ENCODE results near the gene COP1.
"Not testable (repeated sequence)": the region's sequence is repeated elsewhere in the genome, so short reads cannot be mapped to it uniquely, and the experiment has no call there.

COP1 gene

GRCh38 chr1:176118985-176119384, 88.1 kb downstream of the COP1 start:
- no peak for DNase-seq

- no peak for DNase-seq
These were observed 95.3 kb downstream of the COP1 start for GRCh38 chr1:176111835-176112234.

- no peak for DNase-seq
These were observed 96.9 kb downstream of the COP1 start for GRCh38 chr1:176110203-176110602.

- no peak for DNase-seq
These were observed 104.2 kb downstream of the COP1 start for GRCh38 chr1:176102768-176103350.

GRCh38 chr1:176101951-176102642, 105.0 kb downstream of the COP1 start:
- DNase-seq: no peak

- no peak for DNase-seq
These were observed 108.5 kb downstream of the COP1 start for GRCh38 chr1:176098560-176098959.

GRCh38 chr1:176096015-176096414, 111.1 kb downstream of the COP1 start:
- no peak for DNase-seq

GRCh38 chr1:176090766-176091165, 116.3 kb downstream of the COP1 start:
- DNase-seq: no peak

- not testable (repeated sequence) for DNase-seq
These were observed 119.3 kb downstream of the COP1 start for GRCh38 chr1:176087746-176088145.

GRCh38 chr1:176073524-176074157, 133.4 kb downstream of the COP1 start:
- peak; percentile 20 for DNase-seq

GRCh38 chr1:176068901-176069300, 138.2 kb downstream of the COP1 start:
- DNase-seq: no peak

- no peak for DNase-seq
These were observed 138.8 kb downstream of the COP1 start for GRCh38 chr1:176068256-176068655.

- DNase-seq: no peak
These were observed 140.4 kb downstream of the COP1 start for GRCh38 chr1:176066709-176067108.

GRCh38 chr1:176058686-176059085, 148.4 kb downstream of the COP1 start:
- DNase-seq: no peak

GRCh38 chr1:176056312-176056711, 150.8 kb downstream of the COP1 start:
- no peak for DNase-seq

- DNase-seq: no peak
These were observed 151.7 kb downstream of the COP1 start for GRCh38 chr1:176055398-176055797.

- no peak for DNase-seq
These were observed 155.1 kb downstream of the COP1 start for GRCh38 chr1:176051902-176052518.

GRCh38 chr1:176051402-176051801, 155.7 kb downstream of the COP1 start:
- no peak for DNase-seq

GRCh38 chr1:176049582-176049981, 157.5 kb downstream of the COP1 start:
- DNase-seq: no peak

- no peak for DNase-seq
These were observed 160.2 kb downstream of the COP1 start for GRCh38 chr1:176046926-176047325.

GRCh38 chr1:176043537-176043936, 163.5 kb downstream of the COP1 start:
- DNase-seq: no peak

- no peak for DNase-seq
These were observed 173.2 kb downstream of the COP1 start for GRCh38 chr1:176033881-176034280.

GRCh38 chr1:176033474-176033873, 173.6 kb downstream of the COP1 start:
- no peak for DNase-seq

Measured in NCI-H1417 treated with DMSO at 0.1 percent for 48 hours (cell line).